ENCODE results near the gene TBC1D2.

DNA sequence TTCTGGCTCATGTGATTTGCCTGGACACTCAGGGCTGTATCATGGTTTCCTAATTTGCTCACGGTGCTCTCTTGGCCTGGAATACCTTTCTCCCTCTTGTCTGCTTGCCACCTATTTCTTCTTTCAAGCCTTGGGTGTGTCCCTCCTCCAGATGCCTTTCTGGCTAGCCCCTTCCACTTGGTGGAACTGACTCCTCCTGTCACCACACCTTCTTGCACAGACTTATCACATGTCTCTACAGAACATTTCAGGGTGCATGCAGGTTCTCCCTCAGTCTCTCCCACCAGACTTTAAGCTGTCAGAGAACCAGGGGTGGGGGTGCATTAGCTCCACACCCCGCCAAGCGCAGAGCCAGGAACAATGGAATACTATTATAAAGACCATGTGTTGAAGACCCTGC, 1.9 kb downstream of the TBC1D2 start:
- TF ChIP-seq, protein P1, sequence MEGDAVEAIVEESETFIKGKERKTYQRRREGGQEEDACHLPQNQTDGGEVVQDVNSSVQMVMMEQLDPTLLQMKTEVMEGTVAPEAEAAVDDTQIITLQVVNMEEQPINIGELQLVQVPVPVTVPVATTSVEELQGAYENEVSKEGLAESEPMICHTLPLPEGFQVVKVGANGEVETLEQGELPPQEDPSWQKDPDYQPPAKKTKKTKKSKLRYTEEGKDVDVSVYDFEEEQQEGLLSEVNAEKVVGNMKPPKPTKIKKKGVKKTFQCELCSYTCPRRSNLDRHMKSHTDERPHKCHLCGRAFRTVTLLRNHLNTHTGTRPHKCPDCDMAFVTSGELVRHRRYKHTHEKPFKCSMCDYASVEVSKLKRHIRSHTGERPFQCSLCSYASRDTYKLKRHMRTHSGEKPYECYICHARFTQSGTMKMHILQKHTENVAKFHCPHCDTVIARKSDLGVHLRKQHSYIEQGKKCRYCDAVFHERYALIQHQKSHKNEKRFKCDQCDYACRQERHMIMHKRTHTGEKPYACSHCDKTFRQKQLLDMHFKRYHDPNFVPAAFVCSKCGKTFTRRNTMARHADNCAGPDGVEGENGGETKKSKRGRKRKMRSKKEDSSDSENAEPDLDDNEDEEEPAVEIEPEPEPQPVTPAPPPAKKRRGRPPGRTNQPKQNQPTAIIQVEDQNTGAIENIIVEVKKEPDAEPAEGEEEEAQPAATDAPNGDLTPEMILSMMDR (IDR thresholded peaks at IDR 0.05; ENCODE audit: low read depth, low read length): no peak
- TF ChIP-seq EZH2phosphoT487 (IDR thresholded peaks at IDR 0.05; ENCODE audit: low read depth): no peak
